Right ventricle myocardium superior (tissue), 1 donor: ENCODE measurements around the gene TRIO. TPM values are rescaled to one million over a fixed set of nuclear protein-coding genes. Genes with fewer than 3 reads are reported as not detected.

Experiments
- ATAC-seq: fragments of 200-7000 bp; cut with Tn5 transposase; one replicate; pipeline ENCODE4 v1.9.1; 2020; ENCODE audit warnings: mild to moderate bottlenecking; ENCODE audit not compliant: poor library complexity
- DNase-seq: peaks from one replicate; pipeline ENCODE4 v3.0.0-alpha.2; 2020
- intact Hi-C: fragments of 100-400 bp; cut with DNase I; formaldehyde crosslinking; loops from one replicate; pipeline ENCODE4 v1.11.2; 2022
- total RNA-seq: library from RNA; stranded (reverse); fragmentation: NEBNext Ultra II Directional; extraction: Animal tissue kit (Norgen Biotek cat#: 25700); gene quantifications from one replicate; pipeline ENCODE4 v1.2.1, GENCODE V29; 2021
- donor health status: DM: no; HTN: yes; CAD: no; lungs with severe emphysema.

The TRIO gene
- total RNA-seq, 1 donor from 2014 or later, result 56.0 TPM

- intact Hi-C loops, result no loop called here
- no peak for DNase-seq
Measured at GRCh38 chr5:14395411-14395810, 252.3 kb downstream of the TRIO start.

GRCh38 chr5:14396066-14396465, 252.9 kb downstream of the TRIO start:
- DNase-seq, result no peak
- ATAC-seq, result no peak
- intact Hi-C loops, result no loop called here

More at GRCh38 chr5:14395411-14395810, 252.3 kb downstream of the TRIO start:
- ATAC-seq, result no peak

GRCh38 chr5:14396737-14397136, 253.6 kb downstream of the TRIO start:
- ATAC-seq (no peak), DNase-seq (no peak)
- intact Hi-C loops, result no loop called here

- intact Hi-C loops, result no loop called here
- DNase-seq (no peak), ATAC-seq (no peak)
Measured at GRCh38 chr5:14397717-14398116, 254.6 kb downstream of the TRIO start.

GRCh38 chr5:14399054-14399692, 256.0 kb downstream of the TRIO start:
- intact Hi-C loops, result no loop called here
- DNase-seq (no peak), ATAC-seq (peak; percentile 53)

- no peak for DNase-seq
- intact Hi-C loops, result no loop called here
- peak; percentile 57 for ATAC-seq
Measured at GRCh38 chr5:14400085-14400484, 256.9 kb downstream of the TRIO start.

GRCh38 chr5:14400611-14401010, 257.5 kb downstream of the TRIO start:
- no peak for ATAC-seq
- intact Hi-C loops, result no loop called here
- no peak for DNase-seq

GRCh38 chr5:14401639-14402038, 258.5 kb downstream of the TRIO start:
- ATAC-seq (no peak), DNase-seq (no peak)
- intact Hi-C loops, result no loop called here

- DNase-seq (no peak), ATAC-seq (no peak)
- intact Hi-C loops, result no loop called here
Measured at GRCh38 chr5:14402424-14402823, 259.3 kb downstream of the TRIO start.

GRCh38 chr5:14404780-14405179, 261.6 kb downstream of the TRIO start:
- intact Hi-C loops, result no loop called here
- no peak for ATAC-seq

GRCh38 chr5:14405267-14405666, 262.1 kb downstream of the TRIO start:
- intact Hi-C loops, result no loop called here
- DNase-seq (no peak), ATAC-seq (no peak)

More at GRCh38 chr5:14404780-14405179, 261.6 kb downstream of the TRIO start:
- no peak for DNase-seq

GRCh38 chr5:14405706-14406553, 262.8 kb downstream of the TRIO start:
- ATAC-seq (no peak), DNase-seq (no peak)
- intact Hi-C loops, result no loop called here

GRCh38 chr5:14406554-14406849, 263.4 kb downstream of the TRIO start:
- ATAC-seq (no peak), DNase-seq (no peak)
- intact Hi-C loops, result no loop called here

GRCh38 chr5:14407051-14407450, 263.9 kb downstream of the TRIO start:
- ATAC-seq (peak; percentile 29), DNase-seq (no peak)
- intact Hi-C loops, result no loop called here

- no peak for DNase-seq
- peak; percentile 53 for ATAC-seq
- intact Hi-C loops, result no loop called here
Measured at GRCh38 chr5:14407746-14408175, 264.6 kb downstream of the TRIO start.

- DNase-seq (no peak), ATAC-seq (peak; percentile 55)
- intact Hi-C loops, result no loop called here
Measured at GRCh38 chr5:14408969-14409586, 265.9 kb downstream of the TRIO start.

- ATAC-seq (no peak), DNase-seq (no peak)
- intact Hi-C loops, result no loop called here
Measured at GRCh38 chr5:14410068-14410393, 266.9 kb downstream of the TRIO start.

GRCh38 chr5:14410394-14411201, 267.5 kb downstream of the TRIO start:
- ATAC-seq (peak; percentile 59), DNase-seq (peak; percentile 60)
- intact Hi-C loops, result no loop called here

- ATAC-seq, result no peak
- DNase-seq, result no peak
- intact Hi-C loops, result no loop called here
Measured at GRCh38 chr5:14411216-14411615, 268.1 kb downstream of the TRIO start.
